ENCODE results near the gene ZKSCAN4.

- no peak for TF ChIP-seq IRF1 (CRISPR knock-in tag; IDR thresholded peaks at IDR 0.05)
- no peak for TF ChIP-seq USF2 (CRISPR knock-in tag; IDR thresholded peaks at IDR 0.05)
- no peak for TF ChIP-seq CTCF (IDR thresholded peaks at IDR 0.05)
- no peak for TF ChIP-seq USF1 (CRISPR knock-in tag; IDR thresholded peaks at IDR 0.05)
- TF ChIP-seq SP1 (CRISPR knock-in tag; conservative IDR thresholded peaks at IDR 0.05) = no peak
- TF ChIP-seq PREB (CRISPR knock-in tag; IDR thresholded peaks at IDR 0.05; ENCODE audit: borderline replicate concordance) = no peak
- TF ChIP-seq GABPB1 (CRISPR knock-in tag; IDR thresholded peaks at IDR 0.05) = no peak
- TF ChIP-seq MAX (CRISPR knock-in tag; IDR thresholded peaks at IDR 0.05) = no peak
- TF ChIP-seq CBFB (CRISPR knock-in tag; IDR thresholded peaks at IDR 0.05; ENCODE audit: low read depth) = no peak
- TF ChIP-seq PRDM15 (CRISPR knock-in tag; IDR thresholded peaks at IDR 0.05) = no peak
- no peak for TF ChIP-seq CREM (CRISPR knock-in tag; IDR thresholded peaks at IDR 0.05)
- TF ChIP-seq NFYB (CRISPR knock-in tag; conservative IDR thresholded peaks at IDR 0.05; ENCODE audit: low read depth) = no peak
- no peak for TF ChIP-seq ERG (CRISPR knock-in tag; IDR thresholded peaks at IDR 0.05)
- TF ChIP-seq FOXK1 (CRISPR knock-in tag; IDR thresholded peaks at IDR 0.05) = no peak
These were observed 43.9 kb downstream of the ZKSCAN4 start for GRCh38 chr6:28208111-28208659.
